ENCODE results near the gene HYAL4.

DNA sequence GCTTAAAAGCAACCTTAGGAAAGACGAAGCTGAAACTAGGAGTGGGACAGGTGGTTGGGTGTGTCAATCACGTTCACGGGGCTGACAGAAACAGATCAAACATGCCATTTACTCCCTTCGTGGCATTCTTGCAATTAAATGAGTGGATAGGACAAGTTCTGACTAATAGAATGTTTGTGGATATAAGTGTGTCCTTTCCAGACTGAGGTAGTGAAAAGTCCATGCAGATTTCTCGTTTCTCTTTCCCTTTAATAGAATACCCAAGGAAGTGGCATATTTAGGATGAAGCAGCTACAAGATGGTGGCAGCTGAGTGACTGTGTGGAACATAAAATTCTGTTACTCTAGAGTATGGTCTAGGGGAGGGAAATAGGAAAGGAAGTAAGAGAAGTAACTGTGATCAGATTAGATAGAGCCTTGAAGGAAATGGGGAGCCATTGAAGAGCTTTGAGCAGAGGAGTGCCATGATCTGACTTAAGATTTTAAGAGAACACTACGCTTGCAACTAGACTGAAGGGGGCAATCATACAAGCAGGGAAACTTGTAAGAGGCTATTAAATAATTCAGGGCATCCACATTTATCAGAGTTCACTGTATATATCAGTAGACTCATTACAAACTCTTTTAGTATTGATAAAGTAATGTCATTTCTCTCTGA is 46.3 kb upstream of the HYAL4 start:
- TF ChIP-seq CTCF (IDR thresholded peaks at IDR 0.05; ENCODE audit: poor library complexity), result no peak
- no peak for TF ChIP-seq EZH2phosphoT487 (IDR thresholded peaks at IDR 0.05; ENCODE audit: low read depth, severe bottlenecking, unreplicated experiment)
- no peak for TF ChIP-seq EZH2 (IDR thresholded peaks at IDR 0.05; ENCODE audit: borderline replicate concordance)

Data from hepatocyte (in vitro differentiated cells).